Stimulated activated CD4-positive, alpha-beta T cell treated with anti-CD3 and anti-CD28 coated beads, Interleukin-15, amount 100 ng/mL, for 24 hours (primary cell): ENCODE results near the gene PIGU.

Experiments
- DNase-seq: peaks from one replicate; pipeline ENCODE4 v3.0.0-alpha.2; 2020

The PIGU gene

DNA sequence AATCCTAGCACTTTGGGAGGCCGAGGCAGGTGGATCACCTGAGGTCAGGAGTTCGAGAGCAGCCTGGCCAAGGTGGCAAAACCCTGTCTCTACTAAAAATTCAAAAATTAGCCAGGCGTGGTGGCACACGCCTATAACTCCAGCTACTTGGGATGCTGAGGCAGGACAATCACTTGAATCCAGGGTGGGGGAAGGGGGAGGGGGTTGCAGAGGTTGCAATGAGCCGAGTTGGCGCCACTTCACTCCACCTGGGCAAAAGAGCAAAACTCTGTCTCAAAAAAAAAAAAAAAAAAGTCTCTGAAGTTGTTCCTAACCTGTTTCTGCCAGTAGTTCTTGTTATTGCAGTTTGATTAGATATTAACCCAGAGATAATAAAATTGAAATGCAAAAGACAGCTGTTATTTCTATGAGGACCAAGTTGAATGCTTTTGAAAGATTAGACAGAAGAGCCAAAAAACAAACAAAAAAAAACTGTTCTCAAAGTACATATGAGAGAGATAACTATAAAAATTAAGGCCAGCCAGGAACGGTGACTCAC, 22.6 kb downstream of the PIGU start:
- DNase-seq, result no peak

DNA sequence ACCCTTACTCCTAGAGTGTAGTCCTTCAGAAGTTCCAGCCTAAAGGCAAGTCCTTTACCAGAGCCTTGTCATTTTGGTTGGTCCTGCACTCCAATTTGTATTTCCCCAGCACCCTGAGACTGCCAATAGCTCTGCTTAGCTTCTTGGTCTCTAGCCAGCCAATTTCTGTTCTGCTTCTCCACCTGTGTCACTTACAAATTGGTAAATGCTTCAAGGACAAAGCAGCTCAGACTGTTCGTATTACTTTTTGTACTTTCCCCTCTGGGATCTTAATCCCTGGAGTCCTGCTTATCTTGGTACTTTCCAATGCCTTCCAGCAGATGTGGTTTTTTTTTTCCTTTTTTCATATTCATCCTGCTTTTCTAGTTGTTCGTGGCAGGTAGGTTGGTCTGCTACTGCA, 25.7 kb downstream of the PIGU start:
- no peak for DNase-seq

- no peak for DNase-seq
Observed at GRCh38 chr20:34647737-34648136, 29.2 kb downstream of the PIGU start.

- no peak for DNase-seq
Observed at GRCh38 chr20:34644951-34645350, 31.9 kb downstream of the PIGU start.

- DNase-seq, result no peak
Observed at GRCh38 chr20:34644345-34644744, 32.5 kb downstream of the PIGU start.

- no peak for DNase-seq
Observed at GRCh38 chr20:34643928-34644327, 33.0 kb downstream of the PIGU start.

DNA sequence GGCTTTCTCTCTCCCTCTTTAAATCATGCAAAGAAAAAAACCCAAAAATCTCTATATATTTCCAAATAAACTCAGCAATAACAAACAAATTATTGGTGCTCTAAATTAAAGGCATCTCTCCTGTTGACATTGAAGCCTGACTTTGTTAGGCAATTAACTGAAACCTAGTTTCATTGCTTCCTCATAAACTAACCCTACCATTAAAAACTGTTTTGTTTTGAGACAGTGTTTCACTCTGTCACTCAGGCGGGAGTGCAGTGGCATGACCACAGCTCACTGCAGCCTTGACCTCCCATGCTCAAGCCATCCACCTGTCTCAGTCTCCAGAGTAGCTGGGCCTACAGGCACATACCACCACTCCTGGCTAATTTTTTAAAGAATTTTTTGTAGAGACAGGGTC, 34.9 kb downstream of the PIGU start:
- no peak for DNase-seq

GRCh38 chr20:34639755-34640222, 37.1 kb downstream of the PIGU start:
- DNase-seq, result no peak

GRCh38 chr20:34638532-34638931, 38.4 kb downstream of the PIGU start:
- no peak for DNase-seq

DNA sequence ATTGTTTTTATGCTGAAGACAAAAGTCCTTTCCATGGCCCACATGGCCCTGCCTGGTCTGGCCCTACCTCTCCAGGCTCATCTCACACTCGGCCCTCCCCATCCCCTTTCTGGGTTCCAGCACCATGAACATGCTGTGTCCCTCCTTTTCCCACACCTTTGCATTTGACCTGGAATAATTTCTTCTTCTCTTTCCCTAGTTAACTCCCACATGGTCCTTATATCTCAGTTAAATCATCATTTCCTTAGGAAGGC, 38.9 kb downstream of the PIGU start:
- no peak for DNase-seq

DNA sequence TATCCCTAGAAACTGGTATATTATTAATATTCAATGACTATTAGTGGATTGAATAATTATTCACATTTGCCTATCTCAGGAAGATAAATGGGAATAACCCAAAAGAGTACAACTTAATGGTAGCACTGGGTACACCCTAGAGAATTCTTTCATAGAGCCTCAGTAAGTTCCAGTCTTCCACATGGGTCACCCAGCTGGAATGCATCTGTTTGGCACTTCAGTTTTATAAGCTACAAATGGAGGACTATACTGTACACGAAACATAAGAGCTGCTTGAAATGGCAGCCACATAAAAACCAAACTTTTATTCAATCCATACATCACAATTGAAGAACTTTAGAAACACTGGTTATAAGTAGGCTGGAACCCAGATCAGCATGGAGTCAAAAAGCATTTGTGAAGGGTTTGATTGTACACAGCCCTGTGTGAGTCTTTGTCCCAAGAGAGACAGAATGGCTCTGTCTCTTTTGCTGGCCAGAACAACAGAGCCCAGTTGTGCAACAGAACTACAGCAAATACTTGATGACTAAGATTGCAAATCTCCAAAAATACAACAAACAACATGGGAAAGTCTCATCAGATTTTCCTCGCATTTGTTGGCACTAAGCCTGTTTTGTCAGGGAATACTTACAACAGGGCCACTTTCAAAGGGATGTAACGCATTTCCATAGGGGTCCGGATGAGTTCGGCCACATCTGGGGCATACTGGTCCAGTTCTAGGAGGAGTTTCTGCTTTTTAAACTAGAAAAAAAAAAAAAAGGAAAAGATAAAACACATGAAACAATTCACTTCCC, 39.5 kb downstream of the PIGU start:
- DNase-seq, result no peak

GRCh38 chr20:34636648-34637047, 40.2 kb downstream of the PIGU start:
- DNase-seq, result no peak

DNA sequence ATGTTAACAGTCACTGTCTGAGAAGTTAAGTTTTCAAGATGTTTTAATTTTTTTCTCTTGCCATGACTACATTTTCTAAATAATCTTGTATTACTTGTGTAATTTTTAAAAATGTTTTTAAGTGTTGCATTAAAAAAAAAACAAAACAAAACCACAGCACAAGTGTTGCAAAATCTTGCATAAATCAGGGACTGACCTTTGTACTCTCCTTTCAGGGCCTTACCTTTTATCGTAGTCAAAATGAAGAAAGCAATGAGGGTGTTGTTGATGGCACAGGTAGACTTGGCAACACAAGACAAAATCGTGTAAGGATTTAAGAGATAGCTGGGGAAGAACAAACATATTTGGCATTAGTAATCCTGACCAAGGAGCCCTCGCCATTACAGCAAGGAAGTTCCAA, 42.5 kb downstream of the PIGU start:
- DNase-seq, result no peak

DNA sequence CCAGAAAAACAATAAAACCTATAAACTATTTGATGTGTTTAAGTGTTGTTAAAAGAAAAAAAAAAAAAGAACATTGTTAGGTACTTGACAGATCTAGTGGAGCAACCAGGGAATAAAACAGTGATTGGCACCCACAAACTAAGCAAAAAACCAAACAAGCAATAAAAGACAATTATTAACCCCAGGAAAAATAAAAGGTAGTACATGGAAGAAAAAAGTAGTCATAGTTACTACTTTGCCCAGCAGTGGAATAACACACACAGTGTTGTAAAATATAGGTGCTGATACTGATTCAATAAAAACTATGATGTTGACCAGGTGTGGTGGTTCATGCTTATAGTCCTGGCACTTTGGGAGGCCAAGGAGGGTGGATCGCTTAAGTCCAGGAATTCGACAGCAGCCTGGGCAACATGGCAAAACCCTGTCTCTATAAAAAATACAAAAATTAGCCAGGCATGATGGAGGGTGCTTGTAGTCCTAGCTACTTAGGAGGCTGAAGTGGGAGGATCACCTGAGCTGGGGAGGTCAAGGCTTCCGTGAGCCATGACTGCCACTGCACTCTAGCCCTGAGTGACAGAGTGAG, 43.9 kb downstream of the PIGU start:
- no peak for DNase-seq

DNA sequence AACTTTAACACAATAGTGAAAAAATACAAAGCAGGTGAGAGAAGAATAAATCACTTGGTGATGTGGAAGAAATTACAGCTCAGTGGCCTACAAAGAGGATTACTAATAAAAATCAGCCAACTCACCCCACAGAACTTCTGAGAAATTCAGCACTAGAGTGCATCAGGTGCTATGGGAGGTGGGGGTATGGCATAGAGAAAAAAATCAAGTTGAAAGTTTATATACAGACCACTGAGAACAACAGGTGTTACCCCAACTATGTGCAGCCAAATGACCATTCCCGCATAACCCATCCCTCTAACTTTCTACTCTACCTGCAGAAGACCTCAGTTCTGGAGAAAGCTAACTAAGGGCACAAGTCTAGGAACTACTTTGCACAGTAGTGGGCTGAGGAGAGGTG, 47.0 kb downstream of the PIGU start:
- no peak for DNase-seq

DNA sequence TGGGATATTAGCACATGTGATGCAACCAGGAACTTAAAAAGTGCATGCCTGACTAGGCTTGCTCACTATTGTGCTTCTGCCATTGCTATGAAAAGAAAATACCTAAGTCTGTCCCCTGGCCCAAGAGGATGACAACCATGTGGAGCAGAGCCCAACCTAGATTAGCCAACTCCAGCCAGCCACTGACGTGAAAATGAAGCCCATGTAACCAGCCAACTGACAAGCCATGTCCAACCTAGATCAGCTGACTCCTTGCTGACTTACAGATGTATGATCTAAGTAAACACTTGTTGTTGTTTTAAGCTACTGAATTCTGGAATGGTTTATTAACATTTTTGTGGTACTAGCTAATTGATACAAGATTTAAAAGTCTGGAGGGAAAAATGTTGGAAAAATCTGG, 47.5 kb downstream of the PIGU start:
- DNase-seq, result no peak

GRCh38 chr20:34628026-34628425, 48.9 kb downstream of the PIGU start:
- DNase-seq, result no peak

GRCh38 chr20:34627458-34627857, 49.4 kb downstream of the PIGU start:
- DNase-seq, result no peak

GRCh38 chr20:34626992-34627391, 49.9 kb downstream of the PIGU start:
- no peak for DNase-seq

DNA sequence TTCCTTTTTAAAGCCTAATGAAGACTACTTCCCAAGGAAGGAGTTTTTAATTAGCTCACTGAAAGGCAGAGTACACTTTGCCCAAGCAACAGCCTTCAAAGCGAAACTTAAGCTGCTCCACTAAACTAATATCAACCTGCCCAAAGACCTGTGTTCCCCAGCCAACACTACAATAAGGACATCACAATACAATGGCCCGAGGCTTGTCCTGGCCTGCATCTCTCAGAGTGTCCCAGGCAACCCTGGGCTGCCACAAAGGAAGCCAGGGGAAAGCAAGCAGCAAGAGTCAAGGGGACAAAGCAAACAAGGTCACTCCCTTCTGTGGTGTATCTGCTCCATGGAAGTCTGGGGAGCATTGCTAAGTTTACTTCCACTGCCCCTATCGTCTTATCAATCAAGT, 52.3 kb downstream of the PIGU start:
- DNase-seq, result no peak

- DNase-seq, result no peak
Observed at GRCh38 chr20:34622821-34623451, 54.0 kb downstream of the PIGU start.

- DNase-seq, result no peak
Observed at GRCh38 chr20:34621383-34622367, 55.2 kb downstream of the PIGU start.

- DNase-seq, result no peak
Observed at GRCh38 chr20:34621036-34621343, 55.9 kb downstream of the PIGU start.
